B cell (primary cell): ENCODE data around the gene CD6. TPM values are rescaled to one million over a fixed set of nuclear protein-coding genes. Genes with fewer than 3 reads are reported as not detected.

ENCODE experiments used
- ATAC-seq: fragments of 200-7000 bp; cut with Tn5 transposase; one replicate; pipeline ENCODE4 v1.10.0; 2021; ENCODE audit warnings: low read depth, mild to moderate bottlenecking, moderate number of reproducible peaks, moderate library complexity
- CTCF ChIA-PET: fragments of 350-600 bp; sonication (Branson Sonifier 250); formaldehyde crosslinking; loops from one replicate; lab custom pipeline; 2021; ENCODE audit warnings: antibody characterized with exemption, inconsistent platforms; lab: Charles Lee
- POLR2A ChIA-PET: fragments of 350-600 bp; sonication (Branson Sonifier 250); formaldehyde crosslinking; loops from one replicate; lab custom pipeline; 2021; ENCODE audit warnings: antibody characterized with exemption; lab: Charles Lee
- DNase-seq: peaks from one replicate; pipeline ENCODE4 v3.0.0; 2013
- H2AFZ ChIP-seq: 2 replicates; pipeline ENCODE4 v1.6.1; 2012; ENCODE audit warnings: mild to moderate bottlenecking, low read depth, low read length; ENCODE audit not compliant: insufficient read depth, poor library complexity, severe bottlenecking
- H3K27ac ChIP-seq, 2 donors: 1 replicate in 1 of 2; 2 replicates in 1 of 2; pipeline ENCODE4 v1.5.1; 2012 to 2013; ENCODE audit warnings: low read length in 2 of 2, mild to moderate bottlenecking in 2 of 2, moderate library complexity in 1 of 2
- H3K27me3 ChIP-seq, 4 experiments: fragments of 200-600 bp in 1 of 4; sonication (generic) in 1 of 4; replicated peaks in 1 of 4; 1 replicate in 2 of 4; 2 replicates in 2 of 4; pipeline versions ENCODE4 v1.6.1 to v1.7.0; 2013 to 2016; ENCODE audit warnings: low read length in 3 of 4, mild to moderate bottlenecking in 2 of 4, mixed read lengths in 1 of 4, moderate library complexity in 1 of 4; ENCODE audit not compliant: insufficient read depth in 4 of 4, control insufficient read depth in 3 of 4; ENCODE audit errors: control extremely low read depth in 1 of 4
- H3K36me3 ChIP-seq, 2 experiments: replicated peaks in 1 of 2; 1 replicate in 1 of 2; 2 replicates in 1 of 2; pipeline versions ENCODE4 v1.6.1 to v1.7.1; 2013; ENCODE audit warnings: low read length in 1 of 2; ENCODE audit not compliant: insufficient read depth in 2 of 2, control insufficient read depth in 1 of 2; ENCODE audit errors: control extremely low read depth in 1 of 2, extremely low read depth in 1 of 2
- H3K4me1 ChIP-seq, 2 donors: fragments of 200-600 bp in 1 of 2; sonication (generic) in 1 of 2; 1 replicate in 1 of 2; 2 replicates in 1 of 2; pipeline versions ENCODE4 v1.5.1 to v1.6.1; 2013 to 2017; ENCODE audit warnings: low read length in 2 of 2; ENCODE audit not compliant: control insufficient read depth in 2 of 2, insufficient read depth in 2 of 2
- H3K4me2 ChIP-seq: replicated peaks from 2 replicates; pipeline ENCODE3; 2012; ENCODE audit warnings: mild to moderate bottlenecking, low read depth, low read length; ENCODE audit not compliant: poor library complexity, severe bottlenecking
- H3K4me3 ChIP-seq, 5 experiments: fragments of 200-600 bp in 1 of 5; sonication (generic) in 1 of 5; 1 replicate in 3 of 5; 2 replicates in 2 of 5; pipeline versions ENCODE4 v1.5.1 to v1.7.0; 2011 to 2016; ENCODE audit warnings: low read length in 4 of 5, mild to moderate bottlenecking in 4 of 5, low read depth in 2 of 5, control low read depth in 1 of 5, moderate library complexity in 1 of 5; ENCODE audit not compliant: insufficient read depth in 1 of 5; ENCODE audit errors: control extremely low read depth in 1 of 5, extremely low read depth in 1 of 5
- H3K79me2 ChIP-seq: fragments of 200-600 bp; sonication (generic); one replicate; pipeline ENCODE4 v1.6.0; 2016; ENCODE audit warnings: low read length; ENCODE audit not compliant: control insufficient read depth, insufficient read depth
- H3K9ac ChIP-seq: fragments of 200-600 bp; sonication (generic); 2 replicates; pipeline ENCODE4 v1.6.1; 2017; ENCODE audit warnings: mild to moderate bottlenecking, low read length, moderate library complexity
- H3K9me3 ChIP-seq, 3 donors: one replicate each; pipeline versions ENCODE4 v1.6.1 to v1.7.1; 2013; ENCODE audit warnings: low read length in 2 of 3; ENCODE audit not compliant: control insufficient read depth in 2 of 3, insufficient read depth in 1 of 3; ENCODE audit errors: control extremely low read depth in 1 of 3
- H4K20me1 ChIP-seq: 2 replicates; pipeline ENCODE4 v1.6.0; 2012; ENCODE audit warnings: mild to moderate bottlenecking, low read length; ENCODE audit not compliant: insufficient read depth, control insufficient read depth, poor library complexity, severe bottlenecking
- H3K27ac Mint-ChIP-seq: one replicate; pipeline ENCODE4 v1.8.0; 2021; ENCODE audit warnings: mixed read lengths
- H3K27me3 Mint-ChIP-seq: one replicate; pipeline ENCODE4 v1.8.0; 2021; ENCODE audit warnings: mixed read lengths
- H3K4me1 Mint-ChIP-seq: one replicate; pipeline ENCODE4 v1.8.0; 2021; ENCODE audit warnings: mixed read lengths
- H3K4me3 Mint-ChIP-seq: one replicate; pipeline ENCODE4 v1.8.0; 2021; ENCODE audit warnings: mixed read lengths
- H3K9me3 Mint-ChIP-seq: one replicate; pipeline ENCODE4 v1.8.0; 2022; ENCODE audit warnings: mixed read lengths; ENCODE audit not compliant: insufficient read depth
- EZH2 ChIP-seq: IDR thresholded peaks from 2 replicates; pipeline ENCODE4 v1.6.1; 2012; ENCODE audit warnings: borderline replicate concordance, low read depth, mild to moderate bottlenecking, moderate library complexity, low read length; ENCODE audit not compliant: insufficient read depth, poor library complexity, severe bottlenecking
- WGBS: methylation state at CpG from one replicate; pipeline ENCODE4 v1.1.5; 2013; ENCODE audit warnings: missing lambda C conversion rate; ENCODE audit not compliant: insufficient coverage; 5-methylcytosine and 5-hydroxymethylcytosine counted together
- intact Hi-C: fragments of 100-400 bp; cut with micrococcal nuclease; formaldehyde crosslinking; loops from one replicate; pipeline ENCODE4 v1.10.0; 2022
- polyA plus RNA-seq: library from polyadenylated mRNA; depleted of rRNA; stranded (reverse); fragments of >200 nt; gene quantifications from 2 replicates; pipeline ENCODE4 v1.2.3, GENCODE V29; 2012
- total RNA-seq, 2 donors: library from RNA; stranded (reverse); fragments of 120-200 nt in 1 of 2; gene quantifications; 1 replicate in 1 of 2; 2 replicates in 1 of 2; pipeline versions ENCODE4 v1.2.3 to v1.2.4, GENCODE V29; 2013 to 2022
- TF ChIP-seq, protein P1 (sequence below): fragments of 200-600 bp; IDR thresholded peaks from one replicate; pipeline ENCODE4 v1.8.0; 2022; ENCODE audit warnings: antibody characterized with exemption, mild to moderate bottlenecking

Gene CD6
- total and polyA plus RNA-seq, 2 donors (not counting 1 experiment from before 2014, with no cell fraction given) = 9.3 to 13.6 TPM

GRCh38 chr11:60952742-60953170 is 18.7 kb upstream of the CD6 start:
- intact Hi-C loops = loop anchor here (1.0 to 5.0 kb wide), 6 partner anchors 18 to 118 kb away; partner anchors contain the start of genes CCDC86, CD6 and PRPF19
- peak overlapping the region; percentile 9 to 99 (median 81) for H3K4me3 ChIP-seq

GRCh38 chr11:60953781-60954180 is 17.7 kb upstream of the CD6 start:
- no peak overlapping the region for H3K9ac ChIP-seq
- H2AFZ ChIP-seq = no peak overlapping the region
- ATAC-seq = no peak
- intact Hi-C loops = loop anchor here (2.0 to 5.0 kb wide), 3 partner anchors 17 to 111 kb away; partner anchors contain the start of genes CCDC86, CD6 and PRPF19
- H3K4me3 ChIP-seq = no peak overlapping the region
- no peaks in the 10 kb centered on the region for H3K9me3 ChIP-seq
- H3K4me1 Mint-ChIP-seq = peaks cover 43% of the 10 kb centered on the region
- no peaks in the 10 kb centered on the region for H3K27me3 ChIP-seq
- H3K9me3 Mint-ChIP-seq = no peaks in the 10 kb centered on the region
- peak overlapping the region; percentile 60 for H3K4me3 Mint-ChIP-seq
- peaks cover 40% of the 10 kb centered on the region for H3K79me2 ChIP-seq
- H3K4me2 ChIP-seq = peak overlapping the region; percentile 24
- WGBS = 45% methylated on average over 5 of the region's 6 CpGs
- ChIA-PET POLR2A (interaction anchor here (2.4 kb wide), 1 partner anchor 16 kb away, joined by 13 read pairs; no protein-coding TSS in a partner anchor), CTCF (interaction anchor here (0.7 to 3.1 kb wide), 9 partner anchors 8 to 204 kb away, joined by 3 to 14 read pairs (median 4); no protein-coding TSS in a partner anchor)
- peaks cover 0 to under 1% of the 10 kb centered on the region in 2 experiments for H3K36me3 ChIP-seq
- peak; percentile 64 for DNase-seq
- peak overlapping the region; percentile 94 for H3K27ac Mint-ChIP-seq
- peaks cover 41 to 56% of the 10 kb centered on the region in 2 donors for H3K4me1 ChIP-seq
- peaks cover 17% of the 10 kb centered on the region for H4K20me1 ChIP-seq
- H3K27me3 Mint-ChIP-seq = no peaks in the 10 kb centered on the region
- H3K27ac ChIP-seq = peak overlapping the region; percentile 54 to 98
- TF ChIP-seq, protein P1, sequence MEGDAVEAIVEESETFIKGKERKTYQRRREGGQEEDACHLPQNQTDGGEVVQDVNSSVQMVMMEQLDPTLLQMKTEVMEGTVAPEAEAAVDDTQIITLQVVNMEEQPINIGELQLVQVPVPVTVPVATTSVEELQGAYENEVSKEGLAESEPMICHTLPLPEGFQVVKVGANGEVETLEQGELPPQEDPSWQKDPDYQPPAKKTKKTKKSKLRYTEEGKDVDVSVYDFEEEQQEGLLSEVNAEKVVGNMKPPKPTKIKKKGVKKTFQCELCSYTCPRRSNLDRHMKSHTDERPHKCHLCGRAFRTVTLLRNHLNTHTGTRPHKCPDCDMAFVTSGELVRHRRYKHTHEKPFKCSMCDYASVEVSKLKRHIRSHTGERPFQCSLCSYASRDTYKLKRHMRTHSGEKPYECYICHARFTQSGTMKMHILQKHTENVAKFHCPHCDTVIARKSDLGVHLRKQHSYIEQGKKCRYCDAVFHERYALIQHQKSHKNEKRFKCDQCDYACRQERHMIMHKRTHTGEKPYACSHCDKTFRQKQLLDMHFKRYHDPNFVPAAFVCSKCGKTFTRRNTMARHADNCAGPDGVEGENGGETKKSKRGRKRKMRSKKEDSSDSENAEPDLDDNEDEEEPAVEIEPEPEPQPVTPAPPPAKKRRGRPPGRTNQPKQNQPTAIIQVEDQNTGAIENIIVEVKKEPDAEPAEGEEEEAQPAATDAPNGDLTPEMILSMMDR = no peak
- no peak for TF ChIP-seq EZH2

More at GRCh38 chr11:60952742-60953170, 18.7 kb upstream of the CD6 start:
- ATAC-seq (no peak), DNase-seq (no peak)
- H3K4me2 ChIP-seq = peak overlapping the region; percentile 100
- H3K4me1 ChIP-seq = peaks cover 46 to 60% of the 10 kb centered on the region in 2 donors
- H3K27me3 Mint-ChIP-seq = no peaks in the 10 kb centered on the region
- ChIA-PET POLR2A (interaction anchor here (0.8 to 3.6 kb wide), 5 partner anchors 17 to 124 kb away, joined by 3 to 26 read pairs (median 13); partner anchors contain the start of gene TMEM109), CTCF (interaction anchor here (0.8 to 3.1 kb wide), 6 partner anchors 7 to 53 kb away, joined by 3 to 14 read pairs (median 4); no protein-coding TSS in a partner anchor)
- peak overlapping the region; percentile 88 for H3K9ac ChIP-seq
- peaks cover 51% of the 10 kb centered on the region for H3K79me2 ChIP-seq
- H2AFZ ChIP-seq = peak overlapping the region; percentile 91
- peaks cover 2 to 6% of the 10 kb centered on the region in 2 experiments for H3K36me3 ChIP-seq
- peak overlapping the region; percentile 90 for H3K4me3 Mint-ChIP-seq
- peak overlapping the region; percentile 91 to 98 for H3K27ac ChIP-seq
- H3K27ac Mint-ChIP-seq = peak overlapping the region; percentile 94
- TF ChIP-seq, protein P1 = no peak
- no peak for TF ChIP-seq EZH2
- H3K4me1 Mint-ChIP-seq = peaks cover 52% of the 10 kb centered on the region
- H3K27me3 ChIP-seq = no peaks in the 10 kb centered on the region
- H3K9me3 Mint-ChIP-seq = no peaks in the 10 kb centered on the region
- peaks cover 27% of the 10 kb centered on the region for H4K20me1 ChIP-seq
- WGBS = 0% methylated on average over 3 of the region's 3 CpGs
- H3K9me3 ChIP-seq = no peaks in the 10 kb centered on the region
